ENCODE data around the gene CAMSAP2. TPM values are rescaled to one million over a fixed set of nuclear protein-coding genes. Genes with fewer than 3 reads are reported as not detected.
A peak's percentile ranks its signal among the peaks of the same experiment; 100 is the strongest.

The CAMSAP2 gene
- polyA plus RNA-seq, 2 of the 4 experiments (the other 2 are of a cell fraction): 17.3 to 28.5 TPM

DNA sequence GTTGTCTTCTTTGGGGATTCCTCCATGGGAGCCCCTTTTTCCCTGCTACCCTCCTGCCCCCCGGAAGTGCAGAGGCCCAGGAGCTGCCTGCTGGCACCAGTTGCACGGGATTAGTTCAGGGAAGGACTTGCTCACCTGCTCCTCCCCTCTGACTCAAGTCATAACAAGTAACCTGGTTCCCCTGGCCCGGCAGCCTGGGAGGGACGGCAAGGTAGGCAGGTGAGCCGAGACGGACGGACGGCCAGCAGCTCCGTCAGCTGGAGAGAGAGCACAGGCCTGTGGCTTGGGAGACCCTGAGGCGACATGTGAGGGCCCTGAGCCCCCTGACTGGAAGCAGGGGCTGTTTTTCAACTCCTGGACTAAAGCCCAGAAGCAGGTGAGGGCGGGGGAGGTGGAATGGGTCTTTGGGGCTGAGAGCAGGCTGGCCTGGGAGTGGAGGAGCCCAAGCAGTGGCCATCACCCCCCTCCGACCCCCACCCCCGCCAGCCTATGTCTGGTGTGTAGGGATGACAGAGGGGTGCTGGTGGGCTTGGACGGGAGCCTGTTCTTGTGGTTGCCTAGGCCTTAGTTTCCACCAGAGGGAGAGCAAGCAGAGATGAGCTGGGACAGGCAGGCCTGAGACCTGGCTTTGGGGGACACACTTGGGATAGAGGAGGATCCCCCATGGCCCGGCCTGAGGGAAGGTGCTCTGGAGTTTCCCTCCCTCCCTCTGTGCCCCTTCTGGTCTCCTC is 156.2 kb downstream of the CAMSAP2 start, which contains the start of gene INAVA:
Gene INAVA, plus strand, starts transcription at position 189 of the 731 bp plus-strand sequence. CDS start 3,501 bp downstream, outside the sequence.
- DNase-seq (ENCODE audit: low read depth in 1 of 2, low spot score in 1 of 2): peak in 1 of 2 experiments; percentile 54
- WGBS (ENCODE audit: missing lambda C conversion rate): 6% methylated on average over 11 of the region's 15 CpGs
- TF ChIP-seq JUN (IDR thresholded peaks at IDR 0.05) (peak in 1 of 2 experiments; percentile 11; a peak in 1 of 5 replicates), HOXB13 (CRISPR knock-in tag; IDR thresholded peaks at IDR 0.05; ENCODE audit: low read depth) (0 out of 2 replicates have a peak, but pooled peaks have one; percentile 37), HOXA7 (CRISPR knock-in tag; IDR thresholded peaks at IDR 0.05) (no peak), CHD2 (IDR thresholded peaks at IDR 0.05; ENCODE audit: low read length, partially characterized antibody) (no peak)
- TF ChIP-seq, protein P1, sequence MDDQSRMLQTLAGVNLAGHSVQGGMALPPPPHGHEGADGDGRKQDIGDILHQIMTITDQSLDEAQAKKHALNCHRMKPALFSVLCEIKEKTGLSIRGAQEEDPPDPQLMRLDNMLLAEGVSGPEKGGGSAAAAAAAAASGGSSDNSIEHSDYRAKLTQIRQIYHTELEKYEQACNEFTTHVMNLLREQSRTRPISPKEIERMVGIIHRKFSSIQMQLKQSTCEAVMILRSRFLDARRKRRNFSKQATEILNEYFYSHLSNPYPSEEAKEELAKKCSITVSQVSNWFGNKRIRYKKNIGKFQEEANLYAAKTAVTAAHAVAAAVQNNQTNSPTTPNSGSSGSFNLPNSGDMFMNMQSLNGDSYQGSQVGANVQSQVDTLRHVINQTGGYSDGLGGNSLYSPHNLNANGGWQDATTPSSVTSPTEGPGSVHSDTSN (IDR thresholded peaks at IDR 0.05): no peak
- TF ChIP-seq, protein P2, sequence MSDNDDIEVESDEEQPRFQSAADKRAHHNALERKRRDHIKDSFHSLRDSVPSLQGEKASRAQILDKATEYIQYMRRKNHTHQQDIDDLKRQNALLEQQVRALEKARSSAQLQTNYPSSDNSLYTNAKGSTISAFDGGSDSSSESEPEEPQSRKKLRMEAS (IDR thresholded peaks at IDR 0.05): 0 out of 2 replicates have a peak, but pooled peaks have one; percentile 7
- TF ChIP-seq, protein P3, sequence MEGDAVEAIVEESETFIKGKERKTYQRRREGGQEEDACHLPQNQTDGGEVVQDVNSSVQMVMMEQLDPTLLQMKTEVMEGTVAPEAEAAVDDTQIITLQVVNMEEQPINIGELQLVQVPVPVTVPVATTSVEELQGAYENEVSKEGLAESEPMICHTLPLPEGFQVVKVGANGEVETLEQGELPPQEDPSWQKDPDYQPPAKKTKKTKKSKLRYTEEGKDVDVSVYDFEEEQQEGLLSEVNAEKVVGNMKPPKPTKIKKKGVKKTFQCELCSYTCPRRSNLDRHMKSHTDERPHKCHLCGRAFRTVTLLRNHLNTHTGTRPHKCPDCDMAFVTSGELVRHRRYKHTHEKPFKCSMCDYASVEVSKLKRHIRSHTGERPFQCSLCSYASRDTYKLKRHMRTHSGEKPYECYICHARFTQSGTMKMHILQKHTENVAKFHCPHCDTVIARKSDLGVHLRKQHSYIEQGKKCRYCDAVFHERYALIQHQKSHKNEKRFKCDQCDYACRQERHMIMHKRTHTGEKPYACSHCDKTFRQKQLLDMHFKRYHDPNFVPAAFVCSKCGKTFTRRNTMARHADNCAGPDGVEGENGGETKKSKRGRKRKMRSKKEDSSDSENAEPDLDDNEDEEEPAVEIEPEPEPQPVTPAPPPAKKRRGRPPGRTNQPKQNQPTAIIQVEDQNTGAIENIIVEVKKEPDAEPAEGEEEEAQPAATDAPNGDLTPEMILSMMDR (IDR thresholded peaks at IDR 0.05): no peak; the same call in 2 of the 3 replicates
- ATAC-seq: 0 out of 6 replicates have a peak, but pooled peaks of 1 of the 2 experiments have one; percentile 1
- peak within 1 kb of the TSS; percentile 68 for H3K4me3 ChIP-seq
- peaks cover 64% of the 10 kb centered on the region for H3K4me1 ChIP-seq
- CTCF ChIA-PET: interaction anchor here (0.8 to 3.5 kb wide), 10 partner anchors 8 to 275 kb away, joined by 3 to 22 read pairs (median 4); no protein-coding TSS in a partner anchor
- no peaks in the 10 kb centered on the region for H3K9me3 ChIP-seq
- peak within 1 kb of the TSS; percentile 94 for H3K4me2 ChIP-seq
- peak within 1 kb of the TSS; percentile 100 for H3K27ac ChIP-seq
- POLR2A ChIA-PET: interaction anchor here (0.6 to 4.5 kb wide), 5 partner anchors 13 to 311 kb away, joined by 3 to 58 read pairs (median 4); partner anchors contain the start of gene DDX59
- FAIRE-seq: no peak

DNA sequence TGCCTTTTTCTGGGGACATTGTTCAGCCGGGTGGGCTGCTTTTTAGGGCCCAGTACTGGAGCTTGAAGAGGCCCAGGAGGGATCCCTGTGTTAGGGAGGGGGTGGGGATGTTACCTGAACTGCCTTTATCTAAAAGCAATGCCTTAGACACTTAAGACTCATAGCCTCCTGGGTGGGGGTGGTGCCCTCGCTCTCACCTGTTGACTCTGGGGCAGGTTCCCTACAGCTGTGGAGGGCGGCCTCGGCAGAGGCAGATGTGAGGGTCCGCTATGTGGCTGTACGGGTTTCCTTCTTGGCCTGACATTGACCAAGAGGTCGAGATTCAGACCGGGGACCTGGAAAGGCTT is 156.7 kb downstream of the CAMSAP2 start:
- FAIRE-seq (no peak), ATAC-seq (no peak), DNase-seq (ENCODE audit: low read depth in 1 of 2, low spot score in 1 of 2) (no peak)
- Histone ChIP-seq H3K27ac (peak overlapping the region; percentile 100), H3K9me3 (no peaks in the 10 kb centered on the region), H3K4me3 (peak overlapping the region; percentile 68), H3K4me1 (peaks cover 66% of the 10 kb centered on the region), H3K4me2 (peak overlapping the region; percentile 94)
- TF ChIP-seq MAFK (IDR thresholded peaks at IDR 0.05; ENCODE audit: partially characterized antibody): no peak
- TF ChIP-seq TFCP2L1 (CRISPR knock-in tag; IDR thresholded peaks at IDR 0.05): no peak
- no peak for TF ChIP-seq FOSL2 (IDR thresholded peaks at IDR 0.05)
- TF ChIP-seq FOSL2 (CRISPR knock-in tag; IDR thresholded peaks at IDR 0.05): no peak
- TF ChIP-seq, protein P4, sequence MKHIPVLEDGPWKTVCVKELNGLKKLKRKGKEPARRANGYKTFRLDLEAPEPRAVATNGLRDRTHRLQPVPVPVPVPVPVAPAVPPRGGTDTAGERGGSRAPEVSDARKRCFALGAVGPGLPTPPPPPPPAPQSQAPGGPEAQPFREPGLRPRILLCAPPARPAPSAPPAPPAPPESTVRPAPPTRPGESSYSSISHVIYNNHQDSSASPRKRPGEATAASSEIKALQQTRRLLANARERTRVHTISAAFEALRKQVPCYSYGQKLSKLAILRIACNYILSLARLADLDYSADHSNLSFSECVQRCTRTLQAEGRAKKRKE (CRISPR knock-in tag; IDR thresholded peaks at IDR 0.05; ENCODE audit: low read depth): no peak
- TF ChIP-seq, protein P5, sequence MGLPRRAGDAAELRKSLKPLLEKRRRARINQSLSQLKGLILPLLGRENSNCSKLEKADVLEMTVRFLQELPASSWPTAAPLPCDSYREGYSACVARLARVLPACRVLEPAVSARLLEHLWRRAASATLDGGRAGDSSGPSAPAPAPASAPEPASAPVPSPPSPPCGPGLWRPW (IDR thresholded peaks at IDR 0.05): no peak
- no peak for TF ChIP-seq CHD4 (IDR thresholded peaks at IDR 0.05; ENCODE audit: borderline replicate concordance)
- TF ChIP-seq, protein P1 (IDR thresholded peaks at IDR 0.05): no peak
- TF ChIP-seq SREBF2 (IDR thresholded peaks at IDR 0.05): no peak
- TF ChIP-seq CBX2 (IDR thresholded peaks at IDR 0.05; ENCODE audit: borderline replicate concordance, low read depth): no peak
- no peak for TF ChIP-seq CEBPB (IDR thresholded peaks at IDR 0.05)
- no peak for TF ChIP-seq RFX5 (IDR thresholded peaks at IDR 0.05)
- no peak for TF ChIP-seq ESRRA (IDR thresholded peaks at IDR 0.05; ENCODE audit: borderline replicate concordance, low read length)
- no peak for TF ChIP-seq NPAS2 (CRISPR knock-in tag; IDR thresholded peaks at IDR 0.05; ENCODE audit: borderline replicate concordance)
- TF ChIP-seq BHLHE40 (IDR thresholded peaks at IDR 0.05; ENCODE audit: low read depth, low read length): no peak
- no peak; the same call in 1 of the 2 replicates for TF ChIP-seq POLR2A (IDR thresholded peaks at IDR 0.05; ENCODE audit: low read length)
- ChIA-PET POLR2A (interaction anchor here (0.6 to 4.5 kb wide), 7 partner anchors 13 to 312 kb away, joined by 3 to 58 read pairs (median 4); partner anchors contain the start of gene DDX59), CTCF (interaction anchor here (0.6 to 3.5 kb wide), 7 partner anchors 9 to 276 kb away, joined by 3 to 22 read pairs (median 3); no protein-coding TSS in a partner anchor)
- 10% methylated on average over 4 of the region's 8 CpGs for WGBS (ENCODE audit: missing lambda C conversion rate)

All from A549 (cell line).